Activated naive CD8-positive, alpha-beta T cell treated with anti-CD3 and anti-CD28 coated beads, Interleukin-2, amount 50 U/mL, for 16 hours (primary cell): Measurements from ENCODE around the gene PDZRN4.

Source experiments
- DNase-seq: peaks from one replicate; pipeline ENCODE4 v3.0.0-alpha.2; 2020; ENCODE audit warnings: low read depth, low spot score

The PDZRN4 gene

GRCh38 chr12:41356181-41356580 lies 168.1 kb downstream of the PDZRN4 start:
- no peak for DNase-seq

GRCh38 chr12:41361738-41362137 lies 173.6 kb downstream of the PDZRN4 start:
- DNase-seq: no peak

DNA sequence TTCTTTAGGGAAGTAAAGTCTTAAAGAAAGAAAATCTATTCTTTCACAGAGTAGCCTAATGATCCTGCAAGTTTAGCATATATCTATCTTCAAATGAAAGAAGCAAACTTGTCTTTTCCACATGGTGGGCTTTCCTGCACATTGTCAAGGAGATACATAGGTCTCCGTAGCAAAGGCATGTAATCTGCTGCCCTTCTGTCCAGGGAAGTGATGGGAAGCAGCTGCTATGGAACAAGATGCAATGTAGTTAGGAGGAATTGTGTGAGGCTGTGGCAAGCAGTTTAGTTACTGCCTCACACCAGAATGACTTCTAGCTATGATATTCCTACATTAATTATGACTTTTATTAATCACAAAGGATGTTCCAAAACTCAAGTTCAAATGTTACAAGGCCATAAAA lies 174.4 kb downstream of the PDZRN4 start:
- no peak for DNase-seq

DNA sequence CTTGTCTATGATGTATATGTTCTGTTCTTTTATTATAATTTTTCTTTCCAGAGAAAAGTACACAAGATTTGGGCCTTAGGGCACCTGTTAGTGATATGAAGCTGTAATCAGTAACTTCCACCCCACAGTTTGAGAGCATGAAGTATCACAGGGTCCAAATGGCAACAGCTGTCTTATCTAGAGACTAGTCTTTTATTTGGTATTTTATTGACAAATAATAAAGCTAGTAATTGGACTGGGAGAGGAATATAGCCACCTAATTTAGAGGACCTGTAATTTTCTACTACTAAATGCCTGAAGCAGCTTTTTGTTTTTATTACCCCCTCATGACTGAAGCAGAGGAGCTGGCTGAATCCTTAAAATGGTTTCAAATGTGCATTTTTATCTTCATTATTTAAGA lies 174.8 kb downstream of the PDZRN4 start:
- DNase-seq: no peak

GRCh38 chr12:41364211-41364610 lies 176.1 kb downstream of the PDZRN4 start:
- DNase-seq: no peak

DNA sequence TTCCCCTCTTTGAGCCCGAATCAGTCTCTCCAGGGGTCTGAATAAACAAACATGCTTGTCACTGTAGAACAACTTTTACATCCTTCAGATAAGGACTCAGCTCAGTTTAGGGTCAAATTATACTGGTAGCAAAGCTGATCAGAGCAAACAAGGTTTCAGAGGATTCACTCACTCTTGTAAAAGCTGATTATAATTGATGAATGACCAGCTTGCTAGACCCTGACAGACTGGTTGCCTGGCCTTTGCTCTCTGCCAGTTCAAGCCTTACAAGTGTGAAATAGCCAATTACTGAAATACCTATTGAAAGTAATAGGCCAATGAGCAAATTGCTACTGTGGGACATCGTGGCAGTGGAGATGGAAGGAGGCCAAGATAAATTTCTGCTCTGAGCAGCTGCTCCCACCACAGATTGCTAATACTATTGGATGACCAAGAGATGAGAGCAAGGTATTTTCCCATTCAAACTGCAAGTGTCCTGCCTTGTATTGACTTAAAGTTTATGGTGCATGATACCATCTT lies 177.6 kb downstream of the PDZRN4 start:
- no peak for DNase-seq

DNA sequence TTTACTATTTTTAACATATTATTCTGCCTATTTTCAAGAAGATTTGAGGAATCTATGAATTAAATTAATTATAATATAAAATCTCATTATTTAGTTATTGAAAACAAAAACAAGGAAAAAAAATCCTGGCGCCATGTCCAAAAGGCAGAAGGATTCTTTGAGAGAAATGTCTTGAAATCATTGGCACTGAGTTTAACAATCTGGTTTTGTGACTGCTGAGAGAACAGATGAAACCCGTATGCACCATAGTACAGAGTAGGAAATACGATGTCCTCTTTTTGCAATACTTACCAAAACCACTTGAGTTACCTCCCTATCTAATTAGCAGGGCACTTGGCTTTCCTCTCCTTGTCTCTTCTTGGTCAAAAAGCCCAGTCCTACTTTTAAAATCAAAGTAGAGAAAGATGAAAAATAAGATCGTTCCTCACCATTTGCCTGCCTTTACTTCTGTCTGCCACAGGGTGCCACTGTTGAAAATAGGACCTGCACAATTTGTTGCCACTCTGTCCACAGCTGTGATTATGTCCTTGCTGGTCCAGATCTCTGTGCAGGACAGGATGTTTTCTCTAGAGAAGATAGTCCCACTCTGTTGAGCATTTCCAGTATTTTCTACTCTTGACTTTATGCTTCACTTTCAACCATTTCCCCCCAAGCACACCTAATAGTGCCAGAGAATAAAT lies 179.7 kb downstream of the PDZRN4 start:
- no peak for DNase-seq

DNA sequence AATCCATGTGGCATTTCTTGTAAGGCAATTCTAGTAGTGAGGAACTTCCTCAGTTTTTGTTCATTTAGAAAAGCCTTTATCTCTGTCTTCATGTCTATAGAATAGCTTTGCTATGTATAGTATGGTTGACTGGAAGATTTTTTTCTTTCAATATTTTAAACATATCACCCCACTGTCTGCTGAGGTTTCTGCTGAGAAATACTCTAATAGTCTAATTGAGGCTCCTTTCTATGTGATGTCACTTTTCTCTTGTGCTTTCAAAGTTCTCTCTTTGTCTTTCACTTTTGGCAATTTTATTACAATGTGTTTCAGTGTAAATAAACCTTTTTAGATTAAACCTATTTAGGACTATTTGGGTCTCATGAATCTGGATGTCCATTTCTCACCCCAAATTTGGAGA lies 192.8 kb downstream of the PDZRN4 start:
- no peak for DNase-seq

GRCh38 chr12:41402801-41403200 lies 214.7 kb downstream of the PDZRN4 start:
- DNase-seq: no peak

DNA sequence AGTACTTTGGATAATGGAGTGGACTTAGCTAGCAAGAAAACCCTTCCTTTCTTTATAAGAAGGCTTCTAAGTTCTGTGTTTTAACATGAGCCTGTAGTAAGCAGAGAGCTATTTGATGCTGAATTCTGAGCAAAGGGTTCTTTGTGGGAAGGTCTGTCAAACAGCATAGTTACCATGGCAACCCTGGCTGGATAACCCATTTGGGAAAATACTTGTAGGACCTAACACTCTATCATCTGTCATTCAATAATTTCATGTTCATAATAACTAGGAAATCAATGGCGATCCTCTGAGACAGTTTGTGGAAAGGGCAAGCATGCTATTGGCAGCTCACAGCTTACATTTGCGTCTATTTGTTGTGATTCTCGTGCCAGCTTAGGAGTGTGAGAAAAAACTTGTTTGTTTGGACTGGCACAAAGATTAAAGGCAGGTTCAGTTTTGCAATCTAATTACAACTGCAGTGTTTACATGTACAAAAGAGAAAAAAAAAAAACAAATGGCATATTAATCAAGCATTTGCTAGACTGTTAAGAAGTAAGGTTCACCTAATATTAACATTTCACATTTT lies 219.2 kb downstream of the PDZRN4 start:
- no peak for DNase-seq

DNA sequence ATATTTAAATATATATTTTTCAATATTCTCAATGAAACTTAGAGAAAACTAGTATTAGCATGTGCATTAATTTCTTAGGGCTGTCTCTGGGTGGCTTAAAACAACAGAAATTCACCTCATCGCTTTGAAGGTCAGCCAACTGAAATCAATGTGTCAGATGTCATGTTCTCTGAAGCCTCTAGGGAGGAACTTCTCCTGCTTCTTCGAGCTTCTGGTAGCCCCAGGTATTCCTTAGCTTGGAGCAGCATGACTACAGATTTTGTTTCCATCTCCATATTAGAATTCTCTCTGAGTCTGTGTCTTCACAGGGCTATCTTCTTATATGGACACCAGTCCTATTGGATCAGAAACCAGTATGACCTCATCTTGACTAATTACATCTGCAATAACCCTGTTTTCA lies 221.5 kb downstream of the PDZRN4 start:
- no peak for DNase-seq

GRCh38 chr12:41418586-41418985 lies 230.5 kb downstream of the PDZRN4 start:
- DNase-seq: no peak

GRCh38 chr12:41419131-41419893 lies 231.2 kb downstream of the PDZRN4 start:
- DNase-seq: no peak

- DNase-seq: no peak
These were observed 236.5 kb downstream of the PDZRN4 start for GRCh38 chr12:41424651-41425050.

DNA sequence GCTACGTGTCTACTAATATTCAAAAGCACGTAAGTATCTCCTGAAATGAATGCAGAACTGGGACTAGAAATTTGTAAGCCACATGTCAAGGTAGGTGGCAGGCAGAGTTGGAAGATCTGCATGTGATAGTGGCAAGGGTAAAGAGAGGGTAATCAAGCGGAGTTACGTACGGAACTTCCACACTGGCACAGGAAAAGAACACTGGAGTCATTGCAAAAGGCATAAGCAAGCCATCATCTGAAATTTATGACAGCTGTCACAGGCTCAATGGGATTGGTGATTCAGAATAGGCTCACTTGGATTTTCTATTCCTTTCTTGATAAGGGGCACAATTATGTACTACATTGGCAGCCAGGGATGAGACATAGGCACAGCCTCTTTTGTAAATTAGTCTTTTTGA lies 245.3 kb downstream of the PDZRN4 start:
- DNase-seq: no peak

- DNase-seq: no peak
These were observed 248.0 kb downstream of the PDZRN4 start for GRCh38 chr12:41436076-41436475.

- no peak for DNase-seq
These were observed 249.4 kb downstream of the PDZRN4 start for GRCh38 chr12:41437563-41437962.

GRCh38 chr12:41438854-41439541 lies 250.9 kb downstream of the PDZRN4 start:
- no peak for DNase-seq

DNA sequence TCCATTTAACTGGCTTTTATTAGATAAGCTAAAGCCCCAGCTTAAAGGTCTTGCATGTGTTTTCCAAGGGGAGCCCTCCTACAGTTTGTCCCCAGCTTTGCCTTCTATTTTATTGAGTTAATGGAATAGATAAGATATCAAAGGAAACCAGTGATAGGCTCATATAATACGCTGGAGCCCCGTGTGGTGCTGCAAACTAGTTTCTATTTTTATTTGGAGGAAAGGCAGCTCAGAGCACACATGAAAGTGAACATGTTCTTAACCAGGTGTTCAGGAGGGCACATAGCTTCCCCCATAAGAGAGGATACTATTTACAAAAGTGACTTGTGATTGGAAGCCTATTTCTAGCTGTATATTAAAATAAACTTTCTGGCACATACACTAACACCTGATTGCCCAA lies 251.7 kb downstream of the PDZRN4 start:
- no peak for DNase-seq

DNA sequence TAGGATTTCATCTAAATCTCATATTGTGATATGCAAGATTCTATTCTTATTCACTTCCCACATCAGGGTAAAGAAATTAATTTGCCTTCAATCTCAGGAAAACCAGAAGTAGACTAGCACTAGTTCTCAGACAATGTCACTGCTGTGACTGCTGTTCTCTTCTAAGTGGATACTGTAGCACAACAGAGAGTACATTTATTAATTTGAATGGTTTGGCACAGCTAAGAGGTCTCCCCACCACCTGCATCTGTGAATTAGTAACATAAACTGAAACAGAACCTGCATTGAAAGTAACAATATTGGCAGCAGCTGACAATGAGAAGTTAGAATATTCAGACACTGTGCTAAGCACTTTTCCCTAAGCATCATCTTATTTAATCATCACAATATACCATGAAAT lies 253.1 kb downstream of the PDZRN4 start:
- DNase-seq: no peak

DNA sequence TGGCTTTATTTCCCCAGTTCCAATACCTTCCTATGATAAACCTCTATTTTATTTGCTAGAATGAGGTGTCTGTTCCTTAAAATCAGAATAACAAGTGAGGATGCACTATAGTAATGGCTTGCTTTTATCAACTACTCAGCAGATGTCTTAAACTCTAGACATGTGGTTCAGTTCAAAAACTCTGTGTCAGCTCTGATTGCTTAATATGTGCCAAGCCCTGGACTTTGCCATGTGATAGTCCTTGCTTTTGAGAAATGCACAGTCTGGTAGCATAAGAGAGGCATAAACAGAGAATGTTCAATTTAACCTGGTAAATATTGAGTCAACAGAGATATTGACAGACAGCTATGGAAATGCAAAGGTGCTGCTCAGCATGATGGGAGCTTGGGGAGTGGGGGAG lies 254.8 kb downstream of the PDZRN4 start:
- no peak for DNase-seq

- no peak for DNase-seq
These were observed 255.6 kb downstream of the PDZRN4 start for GRCh38 chr12:41443690-41444089.
